IMR-90 (cell line): Measurements from ENCODE around the gene ADAMTS18. TPM values are rescaled to one million over a fixed set of nuclear protein-coding genes. Genes with fewer than 3 reads are reported as not detected.

Experiments
- ATAC-seq: fragments of 200-7000 bp; cut with Tn5 transposase; 2 replicates; pipeline ENCODE4 v1.9.1; 2020; ENCODE audit warnings: low read depth, mild to moderate bottlenecking, moderate library complexity
- BruUV-seq: library from RNA; stranded (reverse); fragments of 400-500 nt; replicated peaks from 2 replicates; lab custom pipeline; 2021; lab: Mats Ljungman, UMichigan
- CTCF ChIA-PET: fragments of 300-600 bp; formaldehyde crosslinking; extraction: SDS; loops from one replicate; lab custom pipeline; 2021; ENCODE audit warnings: antibody characterized with exemption; lab: Yijun Ruan, JAX
- POLR2A ChIA-PET: fragments of 300-600 bp; sonication (Branson Sonifier 250); formaldehyde crosslinking; loops from one replicate; lab custom pipeline; 2022; ENCODE audit warnings: antibody characterized with exemption; ENCODE audit not compliant: unreplicated experiment; lab: Charles Lee
- DNase-seq: peaks from one replicate; pipeline ENCODE4 v3.0.0; 2013
- H2AFZ ChIP-seq: replicated peaks from 2 replicates; pipeline ENCODE3; 2013; ENCODE audit warnings: low read length, mild to moderate bottlenecking; ENCODE audit not compliant: poor library complexity
- H2AK5ac ChIP-seq: 2 replicates; pipeline ENCODE4 v1.6.1; 2013; ENCODE audit warnings: low read depth, low read length, inconsistent platforms
- H2AK9ac ChIP-seq: replicated peaks from 2 replicates; pipeline ENCODE3; 2013; ENCODE audit warnings: mild to moderate bottlenecking, low read depth, low read length, moderate library complexity; ENCODE audit not compliant: poor library complexity
- H2BK120ac ChIP-seq: 2 replicates; pipeline ENCODE4 v1.6.1; 2013; ENCODE audit warnings: low read depth, low read length, inconsistent platforms
- H2BK15ac ChIP-seq: 3 replicates; pipeline ENCODE4 v1.6.1; 2013; ENCODE audit warnings: low read depth, low read length, inconsistent platforms
- H2BK20ac ChIP-seq: 2 replicates; pipeline ENCODE4 v1.6.1; 2013; ENCODE audit warnings: low read depth, mild to moderate bottlenecking, inconsistent platforms, low read length, moderate library complexity
- H2BK5ac ChIP-seq: 2 replicates; pipeline ENCODE4 v1.6.1; 2013; ENCODE audit warnings: mild to moderate bottlenecking, low read depth, low read length, inconsistent platforms; ENCODE audit not compliant: poor library complexity, severe bottlenecking
- H3K14ac ChIP-seq: replicated peaks from 2 replicates; pipeline ENCODE4 v1.6.1; 2013; ENCODE audit warnings: low read depth, low read length, inconsistent platforms
- H3K18ac ChIP-seq: 2 replicates; pipeline ENCODE4 v1.6.1; 2013; ENCODE audit warnings: low read depth, low read length, control low read depth
- H3K23ac ChIP-seq: 2 replicates; pipeline ENCODE4 v1.6.1; 2013; ENCODE audit warnings: low read depth, low read length, inconsistent platforms
- H3K27ac ChIP-seq: 2 replicates; pipeline ENCODE4 v1.5.1; 2013; ENCODE audit warnings: mild to moderate bottlenecking, control low read depth, low read length; ENCODE audit not compliant: insufficient read depth
- H3K27me3 ChIP-seq: 2 replicates; pipeline ENCODE4 v1.6.1; 2013; ENCODE audit warnings: low read length; ENCODE audit not compliant: control insufficient read depth, insufficient read depth
- H3K36me3 ChIP-seq: 2 replicates; pipeline ENCODE4 v1.6.1; 2013; ENCODE audit warnings: low read length, mixed read lengths; ENCODE audit not compliant: control insufficient read depth, insufficient read depth
- H3K4ac ChIP-seq: 2 replicates; pipeline ENCODE4 v1.6.1; 2013; ENCODE audit warnings: low read depth, low read length, inconsistent platforms
- H3K4me1 ChIP-seq: 2 replicates; pipeline ENCODE4 v1.6.1; 2013; ENCODE audit warnings: low read length, mixed read lengths; ENCODE audit not compliant: control insufficient read depth, insufficient read depth
- H3K4me2 ChIP-seq: 2 replicates; pipeline ENCODE4 v1.6.1; 2013; ENCODE audit warnings: low read depth, mild to moderate bottlenecking, control low read depth, low read length, moderate library complexity
- H3K4me3 ChIP-seq: 2 replicates; pipeline ENCODE4 v1.5.1; 2013; ENCODE audit warnings: low read depth, mild to moderate bottlenecking, control low read depth, low read length, moderate library complexity; ENCODE audit not compliant: insufficient read depth
- H3K56ac ChIP-seq: 2 replicates; pipeline ENCODE4 v1.6.1; 2013; ENCODE audit warnings: low read length, inconsistent platforms; ENCODE audit not compliant: insufficient read depth; ENCODE audit errors: extremely low read depth
- H3K79me1 ChIP-seq, 2 experiments: 2 replicates each; pipeline ENCODE4 v1.6.1; 2013; ENCODE audit warnings: low read length in 2 of 2, inconsistent platforms in 1 of 2, low read depth in 1 of 2
- H3K9ac ChIP-seq: 2 replicates; pipeline ENCODE4 v1.6.1; 2013; ENCODE audit warnings: low read depth, low read length, control low read depth
- H3K9me1 ChIP-seq: 2 replicates; pipeline ENCODE4 v1.6.1; 2013; ENCODE audit warnings: low read length, inconsistent platforms; ENCODE audit not compliant: insufficient read depth
- H3K9me3 ChIP-seq: 2 replicates; pipeline ENCODE4 v1.6.1; 2013; ENCODE audit warnings: low read length; ENCODE audit not compliant: control insufficient read depth, insufficient read depth
- H4K20me1 ChIP-seq: 2 replicates; pipeline ENCODE4 v1.6.1; 2013; ENCODE audit warnings: low read length, inconsistent platforms; ENCODE audit not compliant: insufficient read depth
- H4K5ac ChIP-seq: 2 replicates; pipeline ENCODE4 v1.6.1; 2013; ENCODE audit warnings: mild to moderate bottlenecking, low read depth, low read length, control low read depth
- H4K8ac ChIP-seq, 2 experiments: 2 replicates each; pipeline ENCODE4 v1.6.1; 2013; ENCODE audit warnings: low read depth in 2 of 2, low read length in 2 of 2, control low read depth in 1 of 2, inconsistent platforms in 1 of 2
- H4K91ac ChIP-seq: 2 replicates; pipeline ENCODE4 v1.6.1; 2013; ENCODE audit warnings: low read depth, low read length, inconsistent platforms; ENCODE audit not compliant: insufficient read depth
- BHLHE40 ChIP-seq: fragments of 150-350 bp; IDR thresholded peaks from 2 replicates; pipeline ENCODE4 v1.6.1; 2016; ENCODE audit warnings: mild to moderate bottlenecking, low read depth, low read length
- CEBPB ChIP-seq: IDR thresholded peaks from 2 replicates; pipeline ENCODE4 v1.6.1; 2012; ENCODE audit warnings: low read depth, low read length, improper control_type of control experiment
- CHD1 ChIP-seq: IDR thresholded peaks from 2 replicates; pipeline ENCODE4 v1.6.1; 2012; ENCODE audit warnings: low read depth, low read length, improper control_type of control experiment
- FOS ChIP-seq: fragments of 150-350 bp; IDR thresholded peaks from 2 replicates; pipeline ENCODE4 v1.6.1; 2016; ENCODE audit warnings: low read depth, low read length
- MAFK ChIP-seq: IDR thresholded peaks from 2 replicates; pipeline ENCODE4 v1.6.1; 2012; ENCODE audit warnings: low read depth, low read length, improper control_type of control experiment
- MAZ ChIP-seq: IDR thresholded peaks from 2 replicates; pipeline ENCODE4 v1.6.1; 2012; ENCODE audit warnings: low read depth, mild to moderate bottlenecking, low read length, improper control_type of control experiment, moderate library complexity, borderline replicate concordance
- POLR2A ChIP-seq: IDR thresholded peaks from 2 replicates; pipeline ENCODE4 v1.6.1; 2012; ENCODE audit warnings: mild to moderate bottlenecking, low read depth, low read length
- RAD21 ChIP-seq: IDR thresholded peaks from 2 replicates; pipeline ENCODE4 v1.6.1; 2012; ENCODE audit warnings: low read length, improper control_type of control experiment
- RFX5 ChIP-seq: IDR thresholded peaks from 2 replicates; pipeline ENCODE4 v1.8.0; 2012; ENCODE audit warnings: low read depth, mild to moderate bottlenecking, low read length, moderate library complexity
- SMC3 ChIP-seq: fragments of 150-350 bp; IDR thresholded peaks from 2 replicates; pipeline ENCODE4 v1.6.1; 2016; ENCODE audit warnings: low read depth, mild to moderate bottlenecking, antibody characterized with exemption, low read length, moderate library complexity
- WGBS, 2 experiments: methylation state at CpG; one replicate each; pipeline versions ENCODE4 v1.1.5 to v1.1.7; 2013; ENCODE audit warnings: missing lambda C conversion rate in 2 of 2; ENCODE audit not compliant: insufficient read length in 1 of 2; ENCODE audit errors: extremely low coverage in 2 of 2; 5-methylcytosine and 5-hydroxymethylcytosine counted together
- dilution Hi-C: fragments of 300-500 bp; cut with HindIII; formaldehyde crosslinking; loops from one replicate; pipeline ENCODE4 v1.14.3; 2018; ENCODE audit warnings: low sequenced_read_pairs; ENCODE audit not compliant: unreplicated experiment
- in situ Hi-C: fragments of 300-500 bp; cut with MboI; formaldehyde crosslinking; loops from 3 replicates; pipeline ENCODE4 v1.14.3; 2019; ENCODE audit warnings: low sequenced_read_pairs, inconsistent platforms, mixed read lengths
- intact Hi-C: fragments of 100-400 bp; cut with micrococcal nuclease; formaldehyde crosslinking; loops from 2 replicates; pipeline ENCODE4 v1.10.0; 2022
- polyA plus RNA-seq, 3 experiments: library from polyadenylated mRNA; depleted of rRNA; stranded (reverse); fragments of >200 nt; gene quantifications; 2 replicates each; pipeline ENCODE4 v1.2.3, GENCODE V29; 2012; ENCODE audit warnings: low replicate concordance in 1 of 3
- total RNA-seq: library from RNA; depleted of rRNA; stranded (reverse); fragments of >200 nt; gene quantifications from 2 replicates; pipeline ENCODE4 v1.2.3, GENCODE V29; 2012
- TF ChIP-seq, protein P1 (sequence below): conservative IDR thresholded peaks from 2 replicates; pipeline ENCODE4 v1.5.1; 2012; ENCODE audit warnings: mild to moderate bottlenecking, low read depth, low read length, improper control_type of control experiment
- TF ChIP-seq, protein P2 (sequence below): fragments of 150-350 bp; IDR thresholded peaks from 2 replicates; pipeline ENCODE4 v1.6.1; 2016; ENCODE audit warnings: low read depth, mild to moderate bottlenecking, low read length, moderate library complexity, borderline replicate concordance

ADAMTS18 gene
- total and polyA plus RNA-seq, 2 of the 4 experiments (the other 2 are of a cell fraction), result not detected

DNA sequence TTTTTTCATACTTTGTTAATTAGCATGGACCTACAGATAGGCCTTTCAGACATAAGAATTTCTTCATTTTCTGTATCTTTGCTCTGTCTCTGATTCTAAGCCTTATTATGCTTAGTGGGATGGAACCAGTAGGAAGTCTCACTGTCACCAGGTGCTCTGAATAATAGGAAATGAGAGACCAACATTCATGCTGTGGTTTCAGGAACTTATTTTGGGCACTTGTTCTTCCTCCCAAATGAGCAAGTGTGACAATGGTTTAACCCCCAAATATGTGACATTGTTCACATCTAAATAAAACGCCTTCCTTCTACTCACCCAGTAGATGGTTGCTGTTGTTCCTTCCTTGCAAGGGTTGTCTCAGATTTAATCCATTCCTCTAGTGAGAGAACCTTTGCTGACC is 135.4 kb downstream of the ADAMTS18 start:
- H2AK9ac ChIP-seq, result no peak overlapping the region
- no TSS peak for BruUV-seq
- H4K20me1 ChIP-seq, result no peaks in the 10 kb centered on the region
- H2AFZ ChIP-seq, result no peak overlapping the region
- no peak overlapping the region for H2AK5ac ChIP-seq
- peak overlapping the region in 1 of 2 experiments; percentile 66; a peak in 1 of 4 replicates for H4K8ac ChIP-seq
- in situ Hi-C loops, result no loop called here
- no peak overlapping the region for H2BK20ac ChIP-seq
- no peak overlapping the region for H2BK5ac ChIP-seq
- ATAC-seq, result no peak
- H3K4me1 ChIP-seq, result peaks cover 2% of the 10 kb centered on the region
- no peaks in the 10 kb centered on the region for H3K36me3 ChIP-seq
- H3K27ac ChIP-seq, result no peak overlapping the region
- POLR2A ChIA-PET, result no interaction called here
- no peak overlapping the region for H3K4me2 ChIP-seq
- intact Hi-C loops, result no loop called here
- no peak overlapping the region for H3K23ac ChIP-seq
- no peak overlapping the region for H3K18ac ChIP-seq
- H2BK120ac ChIP-seq, result no peak overlapping the region
- dilution Hi-C loops, result no loop called here
- H3K56ac ChIP-seq, result no peak overlapping the region
- no peaks in the 10 kb centered on the region for H3K9me3 ChIP-seq
- no peak overlapping the region; the same call in 1 of the 3 replicates for H2BK15ac ChIP-seq
- no peak overlapping the region for H4K91ac ChIP-seq
- H3K9ac ChIP-seq, result no peak overlapping the region
- no peak overlapping the region for H4K5ac ChIP-seq
- H3K9me1 ChIP-seq, result 0 out of 2 replicates have a peak, but pooled peaks cover 3% of the 10 kb centered on the region
- no peak for DNase-seq
- no peak overlapping the region for H3K4ac ChIP-seq
- no peak overlapping the region for H3K14ac ChIP-seq
- no peaks in the 10 kb centered on the region for H3K27me3 ChIP-seq
- TF ChIP-seq MAZ (no peak), FOS (no peak), RAD21 (no peak), RFX5 (no peak), POLR2A (no peak), MAFK (no peak), CHD1 (no peak), BHLHE40 (no peak), CEBPB (no peak), SMC3 (no peak)
- TF ChIP-seq, protein P1, sequence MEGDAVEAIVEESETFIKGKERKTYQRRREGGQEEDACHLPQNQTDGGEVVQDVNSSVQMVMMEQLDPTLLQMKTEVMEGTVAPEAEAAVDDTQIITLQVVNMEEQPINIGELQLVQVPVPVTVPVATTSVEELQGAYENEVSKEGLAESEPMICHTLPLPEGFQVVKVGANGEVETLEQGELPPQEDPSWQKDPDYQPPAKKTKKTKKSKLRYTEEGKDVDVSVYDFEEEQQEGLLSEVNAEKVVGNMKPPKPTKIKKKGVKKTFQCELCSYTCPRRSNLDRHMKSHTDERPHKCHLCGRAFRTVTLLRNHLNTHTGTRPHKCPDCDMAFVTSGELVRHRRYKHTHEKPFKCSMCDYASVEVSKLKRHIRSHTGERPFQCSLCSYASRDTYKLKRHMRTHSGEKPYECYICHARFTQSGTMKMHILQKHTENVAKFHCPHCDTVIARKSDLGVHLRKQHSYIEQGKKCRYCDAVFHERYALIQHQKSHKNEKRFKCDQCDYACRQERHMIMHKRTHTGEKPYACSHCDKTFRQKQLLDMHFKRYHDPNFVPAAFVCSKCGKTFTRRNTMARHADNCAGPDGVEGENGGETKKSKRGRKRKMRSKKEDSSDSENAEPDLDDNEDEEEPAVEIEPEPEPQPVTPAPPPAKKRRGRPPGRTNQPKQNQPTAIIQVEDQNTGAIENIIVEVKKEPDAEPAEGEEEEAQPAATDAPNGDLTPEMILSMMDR, result no peak
- TF ChIP-seq, protein P2, sequence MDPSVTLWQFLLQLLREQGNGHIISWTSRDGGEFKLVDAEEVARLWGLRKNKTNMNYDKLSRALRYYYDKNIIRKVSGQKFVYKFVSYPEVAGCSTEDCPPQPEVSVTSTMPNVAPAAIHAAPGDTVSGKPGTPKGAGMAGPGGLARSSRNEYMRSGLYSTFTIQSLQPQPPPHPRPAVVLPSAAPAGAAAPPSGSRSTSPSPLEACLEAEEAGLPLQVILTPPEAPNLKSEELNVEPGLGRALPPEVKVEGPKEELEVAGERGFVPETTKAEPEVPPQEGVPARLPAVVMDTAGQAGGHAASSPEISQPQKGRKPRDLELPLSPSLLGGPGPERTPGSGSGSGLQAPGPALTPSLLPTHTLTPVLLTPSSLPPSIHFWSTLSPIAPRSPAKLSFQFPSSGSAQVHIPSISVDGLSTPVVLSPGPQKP, result no peak
- no peak overlapping the region for H3K4me3 ChIP-seq
- no peaks in the 10 kb centered on the region for H3K79me1 ChIP-seq
- WGBS, 2 experiments, result no CpG with 5 or more reads among the region's 1 CpG
- CTCF ChIA-PET, result no interaction called here
